ENCODE results near the gene NENF. TPM values are rescaled to one million over a fixed set of nuclear protein-coding genes. Genes with fewer than 3 reads are reported as not detected.

The NENF gene
- total RNA-seq, 1 donor from 2014 or later: 35.8 TPM

GRCh38 chr1:212457740-212458338 is 25.1 kb downstream of the NENF start:
- no peak overlapping the region for H3K4me3 ChIP-seq (ENCODE audit: low read depth, low read length)
- no peaks in the 10 kb centered on the region for H3K36me3 ChIP-seq (ENCODE audit: control insufficient read depth, insufficient read depth, low read length)
- H3K27me3 ChIP-seq (ENCODE audit: control insufficient read depth, insufficient read depth, low read length): no peaks in the 10 kb centered on the region
- no peak for DNase-seq (ENCODE audit: low read depth)
- TF ChIP-seq CTCF (IDR thresholded peaks at IDR 0.05; ENCODE audit: insufficient read depth, low read length, poor library complexity, severe bottlenecking): peak; percentile 44

GRCh38 chr1:212458817-212459216 is 26.1 kb downstream of the NENF start:
- Histone ChIP-seq H3K27me3 (ENCODE audit: control insufficient read depth, insufficient read depth, low read length) (no peaks in the 10 kb centered on the region), H3K36me3 (ENCODE audit: control insufficient read depth, insufficient read depth, low read length) (no peaks in the 10 kb centered on the region), H3K4me3 (ENCODE audit: low read depth, low read length) (no peak overlapping the region)
- DNase-seq (ENCODE audit: low read depth): no peak
- TF ChIP-seq CTCF (IDR thresholded peaks at IDR 0.05; ENCODE audit: insufficient read depth, low read length, poor library complexity, severe bottlenecking): no peak

GRCh38 chr1:212459656-212460055 is 26.9 kb downstream of the NENF start:
- H3K4me3 ChIP-seq (ENCODE audit: low read depth, low read length): no peak overlapping the region
- no peak for DNase-seq (ENCODE audit: low read depth)
- H3K36me3 ChIP-seq (ENCODE audit: control insufficient read depth, insufficient read depth, low read length): no peaks in the 10 kb centered on the region
- H3K27me3 ChIP-seq (ENCODE audit: control insufficient read depth, insufficient read depth, low read length): no peaks in the 10 kb centered on the region
- TF ChIP-seq CTCF (IDR thresholded peaks at IDR 0.05; ENCODE audit: insufficient read depth, low read length, poor library complexity, severe bottlenecking): no peak

GRCh38 chr1:212460376-212460775 is 27.7 kb downstream of the NENF start:
- no peak for TF ChIP-seq CTCF (IDR thresholded peaks at IDR 0.05; ENCODE audit: insufficient read depth, low read length, poor library complexity, severe bottlenecking)
- no peak for DNase-seq (ENCODE audit: low read depth)
- H3K4me3 ChIP-seq (ENCODE audit: low read depth, low read length): no peak overlapping the region
- H3K27me3 ChIP-seq (ENCODE audit: control insufficient read depth, insufficient read depth, low read length): no peaks in the 10 kb centered on the region
- H3K36me3 ChIP-seq (ENCODE audit: control insufficient read depth, insufficient read depth, low read length): no peaks in the 10 kb centered on the region

GRCh38 chr1:212461916-212462660 is 29.4 kb downstream of the NENF start:
- no peak overlapping the region for H3K4me3 ChIP-seq (ENCODE audit: low read depth, low read length)
- TF ChIP-seq CTCF (IDR thresholded peaks at IDR 0.05; ENCODE audit: insufficient read depth, low read length, poor library complexity, severe bottlenecking): no peak
- no peaks in the 10 kb centered on the region for H3K36me3 ChIP-seq (ENCODE audit: control insufficient read depth, insufficient read depth, low read length)
- DNase-seq (ENCODE audit: low read depth): no peak
- H3K27me3 ChIP-seq (ENCODE audit: control insufficient read depth, insufficient read depth, low read length): no peaks in the 10 kb centered on the region

All from kidney epithelial cell (primary cell).